Measurements from ENCODE around the gene SASH1.

SASH1 gene

DNA sequence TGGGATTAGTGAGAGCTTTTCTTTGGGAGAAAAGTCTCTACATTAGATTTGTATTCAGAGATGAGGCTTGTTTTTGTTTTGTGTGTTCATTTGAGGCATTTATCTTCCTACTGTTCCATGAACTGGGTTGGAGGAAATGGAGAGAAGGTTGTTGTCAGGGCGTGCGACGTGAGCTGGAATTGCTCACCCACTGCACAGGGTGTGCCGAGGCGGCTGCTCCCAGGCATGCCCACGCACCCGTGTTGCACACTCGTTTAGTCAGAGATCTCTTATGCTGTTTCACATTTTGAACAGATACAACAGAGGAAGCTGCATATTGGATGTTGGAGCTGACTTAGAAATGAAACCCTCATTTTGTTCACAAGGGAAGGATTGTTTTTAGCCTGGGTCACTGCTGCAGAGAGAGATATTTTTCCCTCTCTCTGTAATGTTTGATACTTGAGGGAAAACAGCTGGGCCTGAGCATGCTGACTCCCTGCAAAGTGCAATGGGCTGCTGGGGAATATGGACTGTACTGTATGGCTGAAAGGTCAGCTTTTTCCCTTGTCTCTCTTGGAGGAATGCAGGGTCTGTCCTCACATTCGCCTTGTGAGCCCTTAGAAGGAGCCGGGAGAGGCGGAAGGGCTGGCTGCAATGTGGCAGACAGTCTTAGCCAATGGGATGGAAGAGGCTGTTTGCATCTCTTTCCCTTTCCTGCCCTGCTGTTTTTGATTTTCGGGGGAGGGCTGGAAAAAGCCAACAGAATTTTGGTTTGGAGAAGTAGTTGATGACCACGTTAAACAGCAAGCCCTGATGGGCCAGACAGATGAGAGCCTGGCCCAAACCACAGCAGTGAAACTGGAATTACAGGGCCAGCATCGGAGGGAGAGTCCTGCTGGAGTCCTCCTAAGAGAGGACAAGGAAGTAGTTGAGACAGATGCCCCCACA is 170.8 kb downstream of the SASH1 start:
- Histone ChIP-seq H3K4me3 (ENCODE audit: low read length) (no peak overlapping the region), H4K20me1 (ENCODE audit: control insufficient read depth, insufficient read depth, low read depth, low read length) (no peaks in the 10 kb centered on the region), H3K79me2 (ENCODE audit: control insufficient read depth, low read length) (no peaks in the 10 kb centered on the region), H3K36me3 (ENCODE audit: control insufficient read depth, low read length) (no peaks in the 10 kb centered on the region), H3K9me3 (ENCODE audit: control insufficient read depth, insufficient read depth, low read length) (no peaks in the 10 kb centered on the region), H3K4me1 (ENCODE audit: control insufficient read depth, low read length) (no peaks in the 10 kb centered on the region; the same call in 1 of the 2 replicates), H3K27ac (ENCODE audit: low read depth, low read length) (no peak overlapping the region), H3K4me2 (ENCODE audit: low read length) (no peak overlapping the region), H3F3A (ENCODE audit: control insufficient read depth, insufficient read depth) (no peaks in the 10 kb centered on the region), H3K9me2 (replicated peaks; ENCODE audit: control insufficient read depth, low read length) (no peaks in the 10 kb centered on the region), H3K27me3 (ENCODE audit: control insufficient read depth, low read length) (peaks cover 26% of the 10 kb centered on the region)
- TF ChIP-seq, protein P1, sequence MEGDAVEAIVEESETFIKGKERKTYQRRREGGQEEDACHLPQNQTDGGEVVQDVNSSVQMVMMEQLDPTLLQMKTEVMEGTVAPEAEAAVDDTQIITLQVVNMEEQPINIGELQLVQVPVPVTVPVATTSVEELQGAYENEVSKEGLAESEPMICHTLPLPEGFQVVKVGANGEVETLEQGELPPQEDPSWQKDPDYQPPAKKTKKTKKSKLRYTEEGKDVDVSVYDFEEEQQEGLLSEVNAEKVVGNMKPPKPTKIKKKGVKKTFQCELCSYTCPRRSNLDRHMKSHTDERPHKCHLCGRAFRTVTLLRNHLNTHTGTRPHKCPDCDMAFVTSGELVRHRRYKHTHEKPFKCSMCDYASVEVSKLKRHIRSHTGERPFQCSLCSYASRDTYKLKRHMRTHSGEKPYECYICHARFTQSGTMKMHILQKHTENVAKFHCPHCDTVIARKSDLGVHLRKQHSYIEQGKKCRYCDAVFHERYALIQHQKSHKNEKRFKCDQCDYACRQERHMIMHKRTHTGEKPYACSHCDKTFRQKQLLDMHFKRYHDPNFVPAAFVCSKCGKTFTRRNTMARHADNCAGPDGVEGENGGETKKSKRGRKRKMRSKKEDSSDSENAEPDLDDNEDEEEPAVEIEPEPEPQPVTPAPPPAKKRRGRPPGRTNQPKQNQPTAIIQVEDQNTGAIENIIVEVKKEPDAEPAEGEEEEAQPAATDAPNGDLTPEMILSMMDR (IDR thresholded peaks at IDR 0.05; ENCODE audit: low read depth, low read length, poor library complexity, severe bottlenecking), result no peak
- TF ChIP-seq EZH2phosphoT487 (IDR thresholded peaks at IDR 0.05; ENCODE audit: borderline replicate concordance, low read length), result no peak

DNA sequence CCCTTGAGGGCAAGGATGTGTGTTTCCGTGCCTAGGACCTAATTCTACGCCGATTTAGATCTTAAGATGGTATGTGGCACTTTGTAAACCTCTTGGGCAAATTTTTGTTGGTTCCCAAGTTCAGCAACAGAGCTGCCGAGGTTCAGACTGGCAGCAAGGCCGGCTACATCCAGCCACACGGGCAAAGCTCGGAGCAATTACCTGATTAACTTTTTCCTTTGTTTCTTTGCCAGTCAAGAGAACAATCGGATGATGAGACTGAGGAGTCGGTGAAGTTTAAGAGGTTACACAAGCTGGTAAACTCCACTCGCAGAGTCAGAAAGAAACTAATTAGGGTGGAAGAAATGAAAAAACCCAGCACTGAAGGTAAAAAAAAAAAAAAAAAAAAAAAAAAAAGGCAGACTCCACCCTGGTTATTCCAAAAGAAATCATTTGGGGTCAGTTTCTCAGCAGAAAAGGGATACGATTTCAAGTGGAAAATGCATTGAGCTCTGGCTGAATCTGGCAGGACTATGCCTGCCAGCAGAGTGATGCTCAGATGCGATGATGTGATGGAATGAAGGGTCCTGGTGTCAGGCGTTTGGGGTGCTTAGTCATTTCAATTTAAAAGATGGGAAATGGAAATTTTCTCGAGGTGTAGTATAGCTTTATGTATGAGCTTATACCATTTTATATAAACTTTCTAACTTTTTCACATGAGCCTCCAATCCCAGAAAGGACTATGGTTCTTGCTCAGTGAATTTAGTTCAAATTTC is 171.6 kb downstream of the SASH1 start:
- no peaks in the 10 kb centered on the region for H3K9me3 ChIP-seq (ENCODE audit: control insufficient read depth, insufficient read depth, low read length)
- no peak overlapping the region for H3K27ac ChIP-seq (ENCODE audit: low read depth, low read length)
- no peaks in the 10 kb centered on the region for H3K36me3 ChIP-seq (ENCODE audit: control insufficient read depth, low read length)
- H3K79me2 ChIP-seq (ENCODE audit: control insufficient read depth, low read length), result no peaks in the 10 kb centered on the region
- no peak overlapping the region for H3K4me3 ChIP-seq (ENCODE audit: low read length)
- no peaks in the 10 kb centered on the region; the same call in 1 of the 2 replicates for H3K4me1 ChIP-seq (ENCODE audit: control insufficient read depth, low read length)
- TF ChIP-seq, protein P1 (IDR thresholded peaks at IDR 0.05; ENCODE audit: low read depth, low read length, poor library complexity, severe bottlenecking), result no peak
- no peak for TF ChIP-seq EZH2phosphoT487 (IDR thresholded peaks at IDR 0.05; ENCODE audit: borderline replicate concordance, low read length)
- no peak overlapping the region for H3K4me2 ChIP-seq (ENCODE audit: low read length)
- peaks cover 20% of the 10 kb centered on the region for H3K27me3 ChIP-seq (ENCODE audit: control insufficient read depth, low read length)
- H3K9me2 ChIP-seq (replicated peaks; ENCODE audit: control insufficient read depth, low read length), result no peaks in the 10 kb centered on the region
- no peaks in the 10 kb centered on the region for H3F3A ChIP-seq (ENCODE audit: control insufficient read depth, insufficient read depth)
- H4K20me1 ChIP-seq (ENCODE audit: control insufficient read depth, insufficient read depth, low read depth, low read length), result no peaks in the 10 kb centered on the region

DNA sequence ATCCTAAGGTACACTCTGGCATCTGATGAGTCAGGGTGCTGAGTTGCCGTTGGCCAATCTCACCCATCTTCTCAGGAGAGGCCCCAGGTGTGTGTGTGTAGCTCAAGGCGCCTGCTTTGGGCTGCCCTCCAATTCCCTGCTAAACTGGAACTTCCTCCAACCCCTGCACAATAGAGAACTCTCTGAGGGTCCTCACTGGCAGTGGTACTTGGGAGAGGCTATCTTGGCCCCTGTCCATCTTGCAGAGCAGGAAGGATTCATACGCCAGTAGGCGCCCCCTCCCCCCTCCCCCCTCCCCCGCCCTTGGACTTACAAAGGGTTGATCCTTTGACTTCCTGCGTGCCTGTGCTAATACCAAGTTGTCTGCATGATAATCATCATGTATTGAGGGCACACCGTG is 173.6 kb downstream of the SASH1 start:
- Histone ChIP-seq H3K4me3 (ENCODE audit: low read length) (no peak overlapping the region), H3K36me3 (ENCODE audit: control insufficient read depth, low read length) (no peaks in the 10 kb centered on the region), H3K79me2 (ENCODE audit: control insufficient read depth, low read length) (no peaks in the 10 kb centered on the region), H3K27me3 (ENCODE audit: control insufficient read depth, low read length) (peaks cover 8% of the 10 kb centered on the region), H3K9me3 (ENCODE audit: control insufficient read depth, insufficient read depth, low read length) (no peaks in the 10 kb centered on the region), H3K9me2 (replicated peaks; ENCODE audit: control insufficient read depth, low read length) (no peaks in the 10 kb centered on the region), H4K20me1 (ENCODE audit: control insufficient read depth, insufficient read depth, low read depth, low read length) (no peaks in the 10 kb centered on the region), H3K27ac (ENCODE audit: low read depth, low read length) (no peak overlapping the region), H3K4me1 (ENCODE audit: control insufficient read depth, low read length) (peaks cover 18% of the 10 kb centered on the region), H3K4me2 (ENCODE audit: low read length) (no peak overlapping the region), H3F3A (ENCODE audit: control insufficient read depth, insufficient read depth) (no peaks in the 10 kb centered on the region)
- no peak for TF ChIP-seq EZH2phosphoT487 (IDR thresholded peaks at IDR 0.05; ENCODE audit: borderline replicate concordance, low read length)
- TF ChIP-seq, protein P1 (IDR thresholded peaks at IDR 0.05; ENCODE audit: low read depth, low read length, poor library complexity, severe bottlenecking), result no peak

All from DOHH2 (cell line).